ENCODE data around the gene IL6.

IL6 gene

GRCh38 chr7:22718911-22719420, 8.0 kb upstream of the IL6 start:
- Histone ChIP-seq H2BK15ac (ENCODE audit: low read depth, poor library complexity, severe bottlenecking) (no peak overlapping the region), H3K23ac (ENCODE audit: low read length in 2 of 2) (no peak overlapping the region), H3K4me2 (ENCODE audit: low read length, poor library complexity, severe bottlenecking) (no peak overlapping the region), H3K4me1 (ENCODE audit: control insufficient read depth, insufficient read depth, low read depth, low read length) (peaks cover 17% of the 10 kb centered on the region), H2AK5ac (ENCODE audit: low read length, severe bottlenecking) (peak overlapping the region; percentile 68), H2AFZ (ENCODE audit: low read depth, low read length) (no peak overlapping the region), H3K14ac (ENCODE audit: low read length in 2 of 2) (no peak overlapping the region), H3K79me1 (replicated peaks; ENCODE audit: low read length, poor library complexity, severe bottlenecking) (peaks cover 3% of the 10 kb centered on the region), H3K4ac (ENCODE audit: low read depth in 1 of 2, low read length in 2 of 2) (peak overlapping the region in 1 of 2 experiments; percentile 11), H3K9me3 (ENCODE audit: control insufficient read depth, low read length) (no peaks in the 10 kb centered on the region), H4K8ac (ENCODE audit: low read length) (no peak overlapping the region), H2BK5ac (ENCODE audit: low read depth, low read length, poor library complexity, severe bottlenecking) (no peak overlapping the region), H3K9ac (ENCODE audit: low read length) (peak overlapping the region; percentile 83), H3K27ac (ENCODE audit: low read length, poor library complexity, severe bottlenecking) (no peak overlapping the region), H3K27me3 (ENCODE audit: control insufficient read depth in 1 of 2, insufficient read depth in 1 of 2, low read length in 2 of 2) (no peaks in the 10 kb centered on the region), H3K18ac (ENCODE audit: low read depth in 1 of 2, low read length in 2 of 2) (peak overlapping the region; percentile 63 to 82), H2BK120ac (ENCODE audit: low read depth, low read length) (no peak overlapping the region), H3K4me3 (ENCODE audit: insufficient read depth in 1 of 2, low read depth in 1 of 2, low read length in 2 of 2) (no peak overlapping the region), H3K36me3 (ENCODE audit: control insufficient read depth in 1 of 2, insufficient read depth in 2 of 2, low read depth in 1 of 2, low read length in 2 of 2) (no peaks in the 10 kb centered on the region), H4K91ac (ENCODE audit: low read length) (no peak overlapping the region), H2BK12ac (ENCODE audit: low read length in 2 of 2) (peak overlapping the region; percentile 59 to 69)
- WGBS, result 17% methylated on average over 1 of the region's 1 CpG
- no peak for DNase-seq

- H3K79me1 ChIP-seq (replicated peaks; ENCODE audit: low read length, poor library complexity, severe bottlenecking), result peaks cover 5% of the 10 kb centered on the region
- H2BK15ac ChIP-seq (ENCODE audit: low read depth, poor library complexity, severe bottlenecking), result peak overlapping the region; percentile 23
- H2BK12ac ChIP-seq (ENCODE audit: low read length in 2 of 2), result peak overlapping the region; percentile 70 to 85
- no peak overlapping the region for H3K4me2 ChIP-seq (ENCODE audit: low read length, poor library complexity, severe bottlenecking)
- no peaks in the 10 kb centered on the region for H3K36me3 ChIP-seq (ENCODE audit: control insufficient read depth in 1 of 2, insufficient read depth in 2 of 2, low read depth in 1 of 2, low read length in 2 of 2)
- no peak overlapping the region for H3K27ac ChIP-seq (ENCODE audit: low read length, poor library complexity, severe bottlenecking)
- peak overlapping the region; percentile 13 for H3K9ac ChIP-seq (ENCODE audit: low read length)
- 94% methylated on average over 3 of the region's 3 CpGs for WGBS
- H2AFZ ChIP-seq (ENCODE audit: low read depth, low read length), result no peak overlapping the region
- peaks cover 23% of the 10 kb centered on the region for H3K4me1 ChIP-seq (ENCODE audit: control insufficient read depth, insufficient read depth, low read depth, low read length)
- no peak overlapping the region for H3K23ac ChIP-seq (ENCODE audit: low read length in 2 of 2)
- H3K27me3 ChIP-seq (ENCODE audit: control insufficient read depth in 1 of 2, insufficient read depth in 1 of 2, low read length in 2 of 2), result no peaks in the 10 kb centered on the region
- H2AK5ac ChIP-seq (ENCODE audit: low read length, severe bottlenecking), result peak overlapping the region; percentile 3
- H4K91ac ChIP-seq (ENCODE audit: low read length), result peak overlapping the region; percentile 66
- no peak overlapping the region for H2BK5ac ChIP-seq (ENCODE audit: low read depth, low read length, poor library complexity, severe bottlenecking)
- no peaks in the 10 kb centered on the region for H3K9me3 ChIP-seq (ENCODE audit: control insufficient read depth, low read length)
- no peak overlapping the region for H3K4me3 ChIP-seq (ENCODE audit: insufficient read depth in 1 of 2, low read depth in 1 of 2, low read length in 2 of 2)
- DNase-seq, result no peak
- peak overlapping the region; percentile 42 to 83 for H3K4ac ChIP-seq (ENCODE audit: low read depth in 1 of 2, low read length in 2 of 2)
- H3K18ac ChIP-seq (ENCODE audit: low read depth in 1 of 2, low read length in 2 of 2), result peak overlapping the region; percentile 18 to 80
- no peak overlapping the region for H4K8ac ChIP-seq (ENCODE audit: low read length)
- peak overlapping the region; percentile 40 for H2BK120ac ChIP-seq (ENCODE audit: low read depth, low read length)
- H3K14ac ChIP-seq (ENCODE audit: low read length in 2 of 2), result peak overlapping the region in 1 of 2 experiments; percentile 2
Measured at GRCh38 chr7:22720791-22721786, 5.9 kb upstream of the IL6 start.

DNA sequence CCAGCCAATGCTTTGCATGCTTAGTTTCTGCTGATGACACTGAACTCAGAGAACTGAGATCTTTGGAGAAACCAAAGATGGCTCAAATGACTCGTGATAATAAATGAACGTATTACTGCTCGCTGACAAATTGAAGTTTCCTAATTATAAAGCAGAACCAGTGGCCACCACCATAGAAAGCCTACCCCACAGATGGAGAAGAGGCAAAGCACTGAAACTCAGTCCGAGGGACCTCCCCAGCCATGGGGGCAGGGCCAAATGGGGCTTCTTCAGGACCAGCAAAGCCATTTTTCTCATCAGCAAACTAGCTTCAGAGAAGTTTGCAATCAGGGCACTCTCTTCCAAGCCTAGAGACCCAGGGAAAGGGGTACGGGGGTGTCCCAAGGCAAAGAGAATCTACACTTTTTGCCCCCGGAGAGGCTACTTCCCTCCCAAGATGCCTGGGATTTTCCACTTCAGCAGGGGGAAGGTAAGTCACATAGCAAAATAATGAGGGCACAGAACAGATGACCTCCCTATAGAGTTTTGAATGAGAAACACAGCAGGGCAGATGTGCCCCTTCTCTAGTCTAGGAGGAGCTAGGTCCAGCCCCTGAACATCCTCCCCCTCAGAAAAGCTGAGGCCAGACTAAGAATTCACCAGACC, 4.3 kb upstream of the IL6 start:
- Histone ChIP-seq H3K18ac (ENCODE audit: low read depth in 1 of 2, low read length in 2 of 2) (peak overlapping the region; percentile 74 to 79), H4K8ac (ENCODE audit: low read length) (peak overlapping the region; percentile 67)

GRCh38 chr7:22723181-22723601, 3.8 kb upstream of the IL6 start:
- WGBS, result 16% methylated on average over 2 of the region's 2 CpGs
- Histone ChIP-seq H3K27ac (ENCODE audit: low read length, poor library complexity, severe bottlenecking) (peak overlapping the region; percentile 5), H3K18ac (ENCODE audit: low read depth in 1 of 2, low read length in 2 of 2) (peak overlapping the region; percentile 65 to 79), H3K4me2 (ENCODE audit: low read length, poor library complexity, severe bottlenecking) (no peak overlapping the region), H3K14ac (ENCODE audit: low read length in 2 of 2) (no peak overlapping the region), H2BK120ac (ENCODE audit: low read depth, low read length) (peak overlapping the region; percentile 89), H3K9ac (ENCODE audit: low read length) (peak overlapping the region; percentile 10), H2BK15ac (ENCODE audit: low read depth, poor library complexity, severe bottlenecking) (no peak overlapping the region), H2AFZ (ENCODE audit: low read depth, low read length) (no peak overlapping the region), H2BK5ac (ENCODE audit: low read depth, low read length, poor library complexity, severe bottlenecking) (no peak overlapping the region), H3K4me1 (ENCODE audit: control insufficient read depth, insufficient read depth, low read depth, low read length) (peaks cover 24% of the 10 kb centered on the region), H2AK5ac (ENCODE audit: low read length, severe bottlenecking) (peak overlapping the region; percentile 30), H3K79me1 (replicated peaks; ENCODE audit: low read length, poor library complexity, severe bottlenecking) (peaks cover 5% of the 10 kb centered on the region), H2BK12ac (ENCODE audit: low read length in 2 of 2) (peak overlapping the region in 1 of 2 experiments; percentile 25), H3K27me3 (ENCODE audit: control insufficient read depth in 1 of 2, insufficient read depth in 1 of 2, low read length in 2 of 2) (no peaks in the 10 kb centered on the region), H4K91ac (ENCODE audit: low read length) (no peak overlapping the region), H4K8ac (ENCODE audit: low read length) (no peak overlapping the region), H3K4me3 (ENCODE audit: insufficient read depth in 1 of 2, low read depth in 1 of 2, low read length in 2 of 2) (no peak overlapping the region), H3K9me3 (ENCODE audit: control insufficient read depth, low read length) (no peaks in the 10 kb centered on the region), H3K4ac (ENCODE audit: low read depth in 1 of 2, low read length in 2 of 2) (peak overlapping the region in 1 of 2 experiments; percentile 71), H3K36me3 (ENCODE audit: control insufficient read depth in 1 of 2, insufficient read depth in 2 of 2, low read depth in 1 of 2, low read length in 2 of 2) (no peaks in the 10 kb centered on the region), H3K23ac (ENCODE audit: low read length in 2 of 2) (no peak overlapping the region)
- DNase-seq, result peak; percentile 89

More for the DNA sequence above, 4.3 kb upstream of the IL6 start:
- H3K36me3 ChIP-seq (ENCODE audit: control insufficient read depth in 1 of 2, insufficient read depth in 2 of 2, low read depth in 1 of 2, low read length in 2 of 2), result no peaks in the 10 kb centered on the region
- no peak overlapping the region for H3K4me3 ChIP-seq (ENCODE audit: insufficient read depth in 1 of 2, low read depth in 1 of 2, low read length in 2 of 2)
- no peak for DNase-seq
- H2AK5ac ChIP-seq (ENCODE audit: low read length, severe bottlenecking), result peak overlapping the region; percentile 30
- no peak overlapping the region for H3K9ac ChIP-seq (ENCODE audit: low read length)
- no peak overlapping the region for H2BK15ac ChIP-seq (ENCODE audit: low read depth, poor library complexity, severe bottlenecking)
- no peak overlapping the region for H3K14ac ChIP-seq (ENCODE audit: low read length in 2 of 2)
- peak overlapping the region; percentile 29 to 46 for H3K4ac ChIP-seq (ENCODE audit: low read depth in 1 of 2, low read length in 2 of 2)
- H2BK120ac ChIP-seq (ENCODE audit: low read depth, low read length), result peak overlapping the region; percentile 89
- H3K79me1 ChIP-seq (replicated peaks; ENCODE audit: low read length, poor library complexity, severe bottlenecking), result peaks cover 5% of the 10 kb centered on the region
- H3K27ac ChIP-seq (ENCODE audit: low read length, poor library complexity, severe bottlenecking), result peak overlapping the region; percentile 5
- H2BK5ac ChIP-seq (ENCODE audit: low read depth, low read length, poor library complexity, severe bottlenecking), result no peak overlapping the region
- 92% methylated on average over 6 of the region's 6 CpGs for WGBS
- H3K27me3 ChIP-seq (ENCODE audit: control insufficient read depth in 1 of 2, insufficient read depth in 1 of 2, low read length in 2 of 2), result no peaks in the 10 kb centered on the region
- H3K9me3 ChIP-seq (ENCODE audit: control insufficient read depth, low read length), result no peaks in the 10 kb centered on the region
- H2AFZ ChIP-seq (ENCODE audit: low read depth, low read length), result no peak overlapping the region
- H3K4me1 ChIP-seq (ENCODE audit: control insufficient read depth, insufficient read depth, low read depth, low read length), result peaks cover 26% of the 10 kb centered on the region
- H3K4me2 ChIP-seq (ENCODE audit: low read length, poor library complexity, severe bottlenecking), result no peak overlapping the region
- no peak overlapping the region for H3K23ac ChIP-seq (ENCODE audit: low read length in 2 of 2)
- peak overlapping the region; percentile 33 to 97 for H2BK12ac ChIP-seq (ENCODE audit: low read length in 2 of 2)
- peak overlapping the region; percentile 83 for H4K91ac ChIP-seq (ENCODE audit: low read length)
